Measurements from ENCODE around the gene SERPINA9. TPM values are rescaled to one million over a fixed set of nuclear protein-coding genes. Genes with fewer than 3 reads are reported as not detected.
"Not testable (repeated sequence)": the region's sequence is repeated elsewhere in the genome, so short reads cannot be mapped to it uniquely, and the experiment has no call there.

Gene SERPINA9
- total RNA-seq, 1 donor = not detected

- TF ChIP-seq CTCF (IDR thresholded peaks at IDR 0.05; ENCODE audit: insufficient read depth, low read length) = no peak
- no peak overlapping the region for H3K4me3 ChIP-seq (ENCODE audit: low read depth, low read length)
- no peak for DNase-seq (ENCODE audit: low read depth)
These were observed 41.2 kb upstream of the SERPINA9 start for GRCh38 chr14:94517248-94517640.

DNA sequence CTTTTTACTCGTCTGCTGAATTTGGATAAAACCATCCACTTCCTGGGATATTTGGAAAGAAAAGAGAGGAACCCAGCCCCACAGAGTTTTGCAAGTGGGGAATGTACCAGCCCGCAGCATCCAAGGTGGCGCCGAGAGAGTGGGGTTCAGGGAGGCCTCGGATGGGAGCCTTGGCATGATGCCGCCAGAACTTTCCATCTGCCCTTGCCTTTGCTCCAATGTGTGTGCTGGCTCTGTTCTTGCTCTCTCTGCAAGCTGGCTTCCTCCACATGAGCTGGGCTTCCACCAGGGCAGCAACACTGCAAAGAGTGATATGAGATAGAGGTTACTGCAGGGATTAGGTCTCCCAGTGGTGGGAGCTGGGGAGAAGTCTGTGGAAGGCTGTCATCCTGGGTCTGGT, 39.9 kb upstream of the SERPINA9 start:
- no peak for TF ChIP-seq CTCF (IDR thresholded peaks at IDR 0.05; ENCODE audit: insufficient read depth, low read length)
- H3K4me3 ChIP-seq (ENCODE audit: low read depth, low read length) = no peak overlapping the region
- DNase-seq (ENCODE audit: low read depth) = no peak

DNA sequence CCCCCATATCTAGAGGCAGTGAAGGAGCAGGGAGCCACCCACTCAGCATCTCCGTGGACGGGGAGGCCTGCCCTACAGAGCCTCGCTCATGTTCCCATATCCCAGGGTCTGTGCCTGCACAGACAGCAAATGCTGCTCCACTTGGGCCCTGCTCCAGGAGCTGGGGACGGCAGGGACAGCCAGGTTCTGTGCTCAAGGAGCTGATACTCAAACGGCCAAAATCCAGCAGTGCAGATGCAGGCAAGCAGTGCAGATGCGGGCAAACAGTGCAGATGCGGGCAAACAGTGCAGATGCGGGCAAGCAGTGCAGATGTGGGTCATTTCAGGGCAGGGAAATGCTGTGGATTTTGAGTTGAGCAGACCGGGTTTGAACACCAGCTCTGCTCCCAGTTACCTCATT, 39.4 kb upstream of the SERPINA9 start:
- no peak for TF ChIP-seq CTCF (IDR thresholded peaks at IDR 0.05; ENCODE audit: insufficient read depth, low read length)
- DNase-seq (ENCODE audit: low read depth) = no peak
- no peak overlapping the region for H3K4me3 ChIP-seq (ENCODE audit: low read depth, low read length)

DNA sequence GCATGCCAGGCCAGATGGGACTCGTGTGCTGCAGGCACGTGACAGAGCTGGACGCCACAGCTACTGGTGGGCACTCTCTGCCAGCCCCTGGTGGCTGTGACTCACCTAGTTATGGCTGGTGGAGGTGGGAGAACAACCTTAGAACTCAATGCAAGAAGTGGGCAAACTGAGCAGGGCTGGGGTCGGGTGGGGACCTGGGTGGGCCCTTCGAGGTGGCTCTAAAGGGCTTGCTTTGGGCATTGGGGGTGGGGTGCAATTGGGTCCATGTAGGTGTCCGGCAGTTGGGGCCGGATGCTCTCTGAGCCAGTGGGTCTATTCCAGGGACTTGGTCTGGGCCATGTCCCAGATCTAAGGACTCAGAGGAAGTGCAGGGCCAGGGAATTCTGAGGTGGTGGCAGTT, 38.4 kb upstream of the SERPINA9 start:
- TF ChIP-seq CTCF (IDR thresholded peaks at IDR 0.05; ENCODE audit: insufficient read depth, low read length) = no peak
- no peak for DNase-seq (ENCODE audit: low read depth)
- H3K4me3 ChIP-seq (ENCODE audit: low read depth, low read length) = no peak overlapping the region

DNA sequence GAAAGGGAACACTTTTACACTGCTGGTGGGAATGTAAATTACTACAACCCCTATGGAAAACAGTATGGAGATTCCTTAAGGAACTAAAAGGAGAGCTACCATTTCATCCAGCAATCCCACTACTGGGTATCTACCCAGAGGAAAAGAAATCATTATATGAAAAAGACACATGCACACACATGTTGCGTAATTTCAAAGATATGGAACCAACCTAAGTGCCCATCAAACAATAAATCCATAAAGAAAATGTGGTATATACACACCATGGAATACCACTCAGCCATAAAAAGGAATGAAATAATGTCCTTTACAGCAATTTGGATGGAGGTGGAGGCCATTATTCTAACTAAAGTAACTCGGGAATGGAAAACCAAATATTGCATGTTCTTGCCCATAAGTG, 34.5 kb upstream of the SERPINA9 start:
- not testable (repeated sequence) for H3K4me3 ChIP-seq (ENCODE audit: low read depth, low read length); DNase-seq (ENCODE audit: low read depth)

GRCh38 chr14:94509356-94509755, 33.4 kb upstream of the SERPINA9 start, which contains the start of gene SERPINA12:
TSS of gene SERPINA12 (minus strand) at chr14:94509469. CDS start at chr14:94498397, 11,072 bp downstream.
- no peak within 1 kb of the TSS for H3K4me3 ChIP-seq (ENCODE audit: low read depth, low read length)
- no peak for TF ChIP-seq CTCF (IDR thresholded peaks at IDR 0.05; ENCODE audit: insufficient read depth, low read length)
- no peak for DNase-seq (ENCODE audit: low read depth)

DNA sequence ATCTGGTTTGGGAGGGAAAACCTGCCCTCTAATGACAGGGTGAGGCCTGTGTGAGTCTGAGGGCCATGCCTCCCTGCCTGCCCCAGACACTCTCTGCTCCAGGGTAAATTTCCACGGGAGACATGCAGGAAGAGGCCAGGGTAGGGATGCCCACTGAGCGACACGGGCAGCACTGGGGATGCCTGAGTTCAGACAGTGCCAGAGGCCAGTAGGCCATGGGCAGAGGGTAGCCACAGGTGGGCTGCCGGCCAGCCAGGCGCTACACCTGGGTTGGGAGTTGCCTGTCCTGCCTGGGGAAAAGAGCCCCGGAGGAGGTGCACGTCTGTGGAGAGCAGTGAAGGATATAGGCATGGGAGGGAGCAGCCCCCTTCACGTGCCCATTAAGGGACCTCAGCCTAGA, 29.6 kb upstream of the SERPINA9 start:
- no peak overlapping the region for H3K4me3 ChIP-seq (ENCODE audit: low read depth, low read length)
- no peak for DNase-seq (ENCODE audit: low read depth)
- TF ChIP-seq CTCF (IDR thresholded peaks at IDR 0.05; ENCODE audit: insufficient read depth, low read length) = no peak

Measured in fibroblast of the aortic adventitia (primary cell).